ENCODE measurements around the gene PRIM2.
"Not testable (repeated sequence)": the region's sequence is repeated elsewhere in the genome, so short reads cannot be mapped to it uniquely, and the experiment has no call there.

PRIM2 gene

DNA sequence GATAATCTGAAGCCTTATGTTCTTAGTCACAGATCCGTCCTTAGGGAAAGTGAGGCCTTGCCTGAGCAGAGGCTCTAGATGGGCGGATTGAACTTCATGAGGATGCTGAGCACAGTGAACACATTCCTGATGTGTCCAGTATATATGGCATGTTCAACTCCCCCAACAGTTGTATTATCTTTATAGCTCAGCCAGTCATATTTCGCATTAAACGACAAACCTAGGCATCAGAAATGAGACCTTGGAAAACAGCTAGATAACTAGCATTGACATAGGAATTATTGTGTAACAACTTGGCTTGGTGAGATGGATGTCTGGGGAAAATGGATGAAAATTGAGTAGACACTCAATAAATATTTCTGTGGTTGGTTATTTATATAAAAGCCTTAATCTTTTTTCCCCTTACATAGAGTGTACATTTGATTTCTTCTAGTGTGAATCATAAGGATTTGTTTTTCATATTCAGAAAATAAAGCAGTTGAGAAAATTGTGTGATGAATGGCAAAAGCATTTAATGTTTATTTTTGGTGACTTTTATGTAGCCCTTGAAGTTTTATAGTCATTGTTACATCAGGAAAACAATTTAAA is 169.2 kb downstream of the PRIM2 start:
- DNase-seq; intact Hi-C loops (cut with DNase I): not testable (repeated sequence)

DNA sequence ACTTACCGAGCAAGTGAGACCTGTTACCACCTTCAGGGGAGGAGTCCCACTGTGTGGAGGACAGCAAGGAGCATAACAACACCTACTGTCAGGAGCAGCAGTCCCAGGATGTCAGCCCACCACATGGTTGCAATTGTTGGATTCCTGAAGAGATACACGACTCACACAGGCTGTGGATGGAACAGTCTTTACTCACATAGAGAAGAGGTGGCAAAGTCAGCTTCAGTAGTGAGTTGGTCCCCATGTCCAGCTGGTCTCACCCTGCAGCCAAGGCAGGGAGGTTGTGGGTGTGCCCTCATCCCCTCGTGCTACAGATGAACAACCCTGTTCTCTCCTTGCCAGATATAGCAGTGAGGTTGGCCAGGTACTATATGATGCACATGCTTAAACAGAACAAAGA is 171.1 kb downstream of the PRIM2 start:
- intact Hi-C loops (cut with DNase I); DNase-seq: not testable (repeated sequence)

DNA sequence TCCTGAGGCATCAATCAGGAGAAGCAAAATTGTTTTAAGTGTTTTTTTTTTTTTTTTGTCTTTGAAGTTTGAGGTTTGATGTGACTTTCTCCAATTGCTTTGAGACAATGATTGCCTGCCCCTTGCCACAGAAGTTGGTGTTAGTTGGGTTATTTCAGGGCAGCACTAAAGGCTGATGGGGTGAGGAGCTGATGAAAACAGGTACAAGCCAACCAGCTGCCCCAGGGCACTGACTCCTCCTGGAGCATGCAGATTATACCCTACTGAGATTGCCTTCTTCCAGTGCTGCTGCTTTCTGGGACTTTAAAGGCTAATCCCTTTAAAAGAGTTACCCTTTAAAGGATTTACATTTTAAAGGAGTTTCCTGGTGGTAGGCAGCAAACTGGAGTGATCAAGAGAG is 172.5 kb downstream of the PRIM2 start:
- DNase-seq; intact Hi-C loops (cut with DNase I): not testable (repeated sequence)

DNA sequence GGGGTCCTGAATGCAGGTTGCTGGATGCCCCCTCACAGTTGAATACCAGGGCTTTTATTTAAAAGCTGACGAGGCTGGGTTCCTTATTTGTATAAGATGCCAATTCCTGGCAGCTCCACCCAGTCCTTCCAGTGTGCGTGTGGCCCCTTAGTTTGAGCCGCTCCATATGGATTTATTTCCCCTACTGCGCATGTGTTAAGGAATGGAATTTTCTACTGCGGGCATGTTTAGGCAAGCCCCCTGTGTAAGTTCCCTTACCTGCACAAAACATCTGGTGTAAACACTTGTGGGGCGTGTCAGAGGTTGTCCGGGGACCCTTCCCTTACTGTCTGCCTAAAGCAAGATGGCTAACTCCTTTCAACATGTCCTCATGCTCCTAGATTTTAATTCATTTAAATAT is 174.4 kb downstream of the PRIM2 start:
- intact Hi-C loops (cut with DNase I); DNase-seq: not testable (repeated sequence)

DNA sequence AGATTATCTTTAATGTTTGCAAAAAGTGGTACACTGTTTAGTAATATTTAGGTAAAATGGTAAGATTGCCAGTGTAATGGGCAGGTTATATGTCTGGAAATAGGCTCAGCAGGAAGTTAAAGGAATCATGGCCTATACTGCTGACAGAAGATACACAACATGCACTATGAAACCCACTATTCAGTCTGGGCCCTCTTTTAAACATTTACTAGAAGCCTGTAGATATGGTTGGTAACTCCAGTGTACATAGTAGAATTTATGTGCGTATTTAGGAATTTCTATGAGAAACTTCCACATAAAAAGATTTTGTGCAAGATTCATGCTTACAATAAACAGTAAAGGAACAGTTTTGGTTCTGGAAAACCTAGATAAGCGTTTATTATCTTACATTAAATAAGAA is 178.8 kb downstream of the PRIM2 start:
- intact Hi-C loops (cut with DNase I) = not testable (repeated sequence)

DNA sequence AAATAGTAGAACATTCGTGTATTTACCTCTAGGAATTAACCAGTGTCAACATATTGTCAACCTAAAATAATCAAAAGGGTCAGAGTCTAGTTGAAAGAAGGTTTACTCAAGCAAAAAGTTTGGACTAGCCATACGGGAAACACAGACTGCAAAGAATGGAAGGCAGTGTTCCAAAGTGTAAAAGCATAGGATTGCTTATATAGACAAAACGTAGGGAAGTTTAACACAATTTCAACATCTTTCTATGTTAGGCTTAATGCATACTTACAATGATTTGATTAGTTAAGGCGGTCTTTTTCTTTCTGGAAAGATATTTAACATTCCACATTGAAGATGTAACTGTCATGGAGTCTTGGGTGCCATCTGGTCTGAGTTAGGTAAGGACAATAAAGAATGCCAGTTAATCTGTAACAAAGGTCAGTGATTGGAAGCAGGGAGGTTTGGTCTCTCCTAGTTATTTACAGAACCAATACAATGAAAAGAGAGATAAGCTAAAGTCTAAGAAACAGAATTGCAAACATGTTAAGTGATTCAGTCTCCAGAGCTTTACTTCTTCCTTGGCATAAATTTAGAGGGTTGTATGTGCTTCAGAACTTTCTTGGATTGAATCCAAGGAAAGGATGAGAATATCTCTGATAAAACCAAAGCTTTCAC is 183.1 kb downstream of the PRIM2 start:
- intact Hi-C loops (cut with DNase I); DNase-seq: not testable (repeated sequence)

More for the DNA sequence above, 178.8 kb downstream of the PRIM2 start:
- not testable (repeated sequence) for DNase-seq

DNA sequence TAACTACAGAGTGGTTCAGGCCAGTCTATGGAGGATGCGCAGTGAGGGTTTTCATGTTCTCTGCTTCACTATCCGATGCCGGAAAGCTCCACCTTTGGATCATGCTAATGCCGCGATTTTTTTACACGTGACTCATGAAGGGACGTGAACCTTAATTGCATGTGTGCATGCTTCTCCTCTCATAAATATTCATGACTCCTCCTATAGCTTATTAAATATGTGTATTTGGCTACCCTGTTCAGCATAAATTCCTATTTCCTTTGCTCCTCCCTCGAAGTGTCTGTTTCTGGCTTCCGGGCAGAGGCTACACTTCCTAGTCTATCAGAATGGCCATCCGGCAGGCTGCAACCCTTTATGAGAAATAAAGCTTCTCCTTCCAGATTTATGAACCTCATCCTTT is 185.0 kb downstream of the PRIM2 start:
- DNase-seq; intact Hi-C loops (cut with DNase I): not testable (repeated sequence)

DNA sequence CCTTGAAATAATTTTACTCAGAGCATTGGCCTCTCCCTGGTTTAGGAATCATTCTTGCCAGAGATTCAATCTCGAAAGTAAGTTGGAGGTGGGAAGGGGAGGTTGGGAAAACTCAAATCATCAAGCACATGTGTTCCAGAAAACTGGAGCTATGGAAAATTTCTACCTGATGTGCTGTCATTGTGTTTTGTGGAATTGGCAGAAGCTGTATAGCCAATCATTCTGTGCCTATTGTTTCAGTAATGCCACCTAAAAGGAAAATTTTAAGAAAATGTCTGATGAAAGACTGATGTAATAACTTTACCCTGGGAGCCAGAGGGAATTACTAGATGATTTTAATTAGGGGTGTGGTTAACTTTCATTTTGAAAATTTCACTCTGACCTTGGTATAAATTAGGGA is 187.8 kb downstream of the PRIM2 start:
- intact Hi-C loops (cut with DNase I); DNase-seq: not testable (repeated sequence)

DNA sequence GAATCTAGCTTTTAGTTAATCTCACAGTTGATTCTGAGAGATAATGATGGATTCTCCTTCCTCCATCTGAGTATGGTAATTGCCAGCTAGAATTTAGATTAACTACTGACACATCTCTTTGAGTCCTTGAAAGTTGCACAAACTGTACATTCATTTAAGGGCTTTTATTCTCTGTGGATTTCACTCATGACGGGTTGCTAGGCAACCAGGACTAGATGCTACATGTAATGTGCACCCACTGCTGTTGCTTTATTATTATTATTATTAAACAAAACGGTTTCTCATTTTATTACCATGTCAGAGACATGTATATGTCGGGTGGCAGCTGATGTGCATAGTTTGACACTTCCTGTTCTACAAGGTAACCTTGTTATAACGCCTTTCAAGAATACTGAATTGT is 193.0 kb downstream of the PRIM2 start:
- intact Hi-C loops (cut with DNase I); DNase-seq: not testable (repeated sequence)

DNA sequence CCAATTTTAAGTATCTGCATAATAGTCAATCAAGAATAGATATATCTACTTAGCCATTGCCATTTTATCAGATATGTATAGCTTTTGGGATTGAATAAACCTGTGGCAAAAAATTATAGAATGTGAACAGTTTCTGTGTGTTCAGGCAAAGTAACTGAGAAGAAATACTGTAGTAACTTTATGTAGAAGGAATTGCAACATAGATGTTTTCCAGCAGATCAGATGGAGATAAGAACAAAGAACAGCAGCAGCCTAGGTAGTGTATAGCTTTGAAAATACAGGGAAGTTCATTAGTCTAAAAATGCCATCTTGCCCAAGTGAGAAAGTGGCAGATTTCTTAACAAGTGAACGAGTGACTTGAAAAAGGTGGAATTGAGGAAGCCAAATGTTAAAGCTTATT is 197.7 kb downstream of the PRIM2 start:
- intact Hi-C loops (cut with DNase I); DNase-seq: not testable (repeated sequence)

DNA sequence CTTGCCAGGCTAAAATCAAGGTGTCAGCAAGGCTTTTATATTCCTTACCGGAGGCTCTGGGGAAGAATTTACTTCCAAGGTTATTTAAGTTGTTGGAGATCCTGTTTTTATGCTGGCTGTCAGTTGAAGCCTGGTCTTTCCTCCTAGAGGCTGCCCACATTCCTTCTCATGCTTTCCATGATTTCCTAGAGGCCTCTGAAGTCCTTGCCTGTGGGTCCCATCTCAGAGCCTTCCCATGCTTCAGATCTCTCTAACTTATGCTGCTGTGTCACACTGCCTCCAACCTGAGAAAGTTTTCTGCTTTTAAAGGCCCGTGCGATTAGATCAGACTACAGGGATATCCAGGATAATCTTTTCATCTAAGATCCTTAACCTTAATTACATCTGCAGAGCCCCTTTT is 198.4 kb downstream of the PRIM2 start:
- DNase-seq; intact Hi-C loops (cut with DNase I): not testable (repeated sequence)

DNA sequence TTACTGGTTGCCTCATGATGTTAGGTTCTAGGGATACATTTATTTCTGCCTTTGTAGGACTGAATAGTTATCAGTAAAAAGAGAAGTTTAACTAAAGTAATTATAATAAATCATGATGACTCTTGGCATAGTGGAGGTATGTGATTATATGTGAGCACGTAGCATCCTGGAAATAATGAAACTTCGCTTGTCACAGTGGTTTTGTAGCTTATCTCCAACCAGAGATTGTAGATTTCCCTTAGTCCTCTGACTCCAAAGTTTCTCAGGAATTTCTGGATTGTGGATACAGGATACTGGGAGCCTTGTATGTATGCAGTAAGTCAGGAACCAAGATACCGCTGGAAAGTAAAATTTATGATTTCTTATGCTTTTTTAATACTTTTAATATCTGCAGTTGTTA is 199.3 kb downstream of the PRIM2 start:
- intact Hi-C loops (cut with DNase I); DNase-seq: not testable (repeated sequence)

DNA sequence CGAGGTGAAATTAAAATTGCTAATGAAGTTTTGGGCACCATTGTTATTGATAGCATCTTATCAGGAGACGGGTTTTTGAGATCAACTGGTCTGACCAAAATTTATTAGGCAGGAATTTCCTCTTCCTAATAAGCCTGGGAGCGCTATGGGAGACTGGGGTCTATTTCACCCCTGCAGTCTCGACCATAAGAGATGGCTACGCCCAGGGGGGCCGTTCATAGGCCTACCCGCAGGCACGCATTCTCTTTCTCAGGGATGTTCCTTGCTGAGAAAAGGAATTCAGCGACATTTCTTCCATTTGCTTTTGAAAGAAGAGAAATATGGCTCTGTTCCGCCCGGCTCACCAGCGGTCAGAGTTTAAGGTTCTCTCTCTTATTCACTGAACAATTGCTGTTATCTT is 201.8 kb downstream of the PRIM2 start:
- intact Hi-C loops (cut with DNase I) = not testable (repeated sequence)

DNA sequence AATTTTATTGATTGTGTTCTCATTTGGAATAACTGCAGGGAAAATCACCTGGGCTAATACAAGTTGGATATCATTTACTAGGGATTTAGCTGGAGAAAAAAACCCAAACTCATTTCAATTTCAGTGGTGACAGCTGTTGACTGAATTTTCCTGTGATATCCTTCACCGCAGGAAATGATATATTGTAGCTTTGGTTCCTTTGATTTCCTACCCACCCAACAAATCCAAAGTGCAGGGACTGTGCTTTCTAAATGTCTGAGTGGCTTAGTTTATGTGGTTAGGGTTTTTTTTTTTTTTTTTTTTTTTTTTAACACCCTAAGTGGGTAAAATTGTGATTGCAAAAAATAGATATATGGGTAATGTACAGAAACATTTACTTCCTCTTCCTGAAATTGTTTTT is 203.7 kb downstream of the PRIM2 start:
- intact Hi-C loops (cut with DNase I); DNase-seq: not testable (repeated sequence)

More for the DNA sequence above, 201.8 kb downstream of the PRIM2 start:
- peak in 1 of 10 donors; percentile 57 for DNase-seq

DNA sequence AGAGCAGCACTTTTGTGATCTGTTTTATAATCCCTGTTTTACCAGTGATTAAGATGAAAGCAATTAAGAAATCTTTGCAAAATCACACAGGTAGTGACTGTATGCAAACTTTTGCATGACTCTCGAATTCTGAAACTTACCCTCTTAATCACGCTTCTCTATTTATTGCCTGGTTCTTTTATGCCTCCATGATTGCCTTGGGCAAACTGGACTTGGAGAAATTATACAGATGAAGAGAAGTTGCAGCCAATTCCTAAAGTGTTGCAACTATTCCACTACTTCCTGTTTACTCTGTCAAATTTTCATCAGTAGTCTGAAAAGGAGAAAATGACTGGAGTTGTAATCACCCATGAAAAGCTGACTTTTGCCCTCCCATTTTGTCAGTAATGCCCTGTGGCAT is 205.8 kb downstream of the PRIM2 start:
- DNase-seq; intact Hi-C loops (cut with DNase I): not testable (repeated sequence)

DNA sequence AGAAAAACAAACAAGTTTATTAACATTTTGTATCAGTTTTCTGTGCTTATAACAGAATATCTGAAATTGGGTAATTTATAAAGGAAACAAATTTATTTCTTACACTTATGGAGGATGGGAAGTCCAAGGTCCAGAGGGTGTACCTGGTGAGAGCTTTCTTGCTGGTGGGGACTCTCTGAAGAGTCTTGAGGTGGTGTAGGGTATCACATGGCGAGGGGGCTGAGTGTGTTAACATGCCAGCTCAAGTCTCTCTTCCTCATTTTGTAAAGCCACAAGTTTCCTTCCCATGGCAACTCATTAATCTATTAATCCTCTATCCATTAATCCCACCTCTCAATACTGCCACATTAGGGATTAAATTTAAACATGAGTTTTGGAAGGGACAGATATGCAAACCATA is 212.3 kb downstream of the PRIM2 start:
- intact Hi-C loops (cut with DNase I); DNase-seq: not testable (repeated sequence)

DNA sequence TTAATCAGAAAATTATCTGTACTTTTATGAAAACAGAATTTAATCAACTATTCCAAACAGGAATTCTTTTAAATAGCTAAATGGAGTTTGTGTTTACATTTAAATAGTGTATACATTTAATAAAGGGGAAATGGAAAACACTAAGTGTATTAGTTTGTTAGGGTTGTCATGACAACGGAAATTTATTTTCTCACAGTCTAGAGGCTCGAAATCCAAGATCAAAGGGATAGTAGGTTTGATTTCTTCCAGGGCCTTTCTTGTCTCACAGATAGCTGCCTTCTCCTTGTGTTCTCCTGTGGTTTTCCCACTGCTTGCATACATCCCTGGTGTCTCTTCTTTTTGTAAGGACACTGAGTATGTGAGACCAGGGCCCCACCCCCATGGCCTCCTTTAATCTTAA is 215.2 kb downstream of the PRIM2 start:
- intact Hi-C loops (cut with DNase I); DNase-seq: not testable (repeated sequence)

DNA sequence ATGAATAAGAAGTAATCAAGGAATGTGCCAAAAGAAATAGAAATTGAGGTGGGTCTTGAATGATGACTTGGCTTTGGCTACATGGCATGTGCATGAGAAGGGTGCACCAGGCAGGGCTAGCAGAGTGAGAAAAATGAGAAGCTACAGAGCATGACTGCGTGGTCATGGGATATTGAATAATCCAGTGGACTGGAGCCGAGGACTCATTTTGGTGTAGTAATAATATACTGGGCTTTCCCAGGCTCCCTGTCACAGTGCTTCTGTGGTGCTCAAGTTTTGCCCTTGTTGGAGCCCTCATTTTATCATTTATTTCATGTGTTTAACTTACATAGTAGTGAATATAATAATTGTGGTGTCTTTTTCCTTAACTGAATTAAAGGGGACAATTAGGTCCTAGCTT is 217.7 kb downstream of the PRIM2 start:
- DNase-seq; intact Hi-C loops (cut with DNase I): not testable (repeated sequence)

DNA sequence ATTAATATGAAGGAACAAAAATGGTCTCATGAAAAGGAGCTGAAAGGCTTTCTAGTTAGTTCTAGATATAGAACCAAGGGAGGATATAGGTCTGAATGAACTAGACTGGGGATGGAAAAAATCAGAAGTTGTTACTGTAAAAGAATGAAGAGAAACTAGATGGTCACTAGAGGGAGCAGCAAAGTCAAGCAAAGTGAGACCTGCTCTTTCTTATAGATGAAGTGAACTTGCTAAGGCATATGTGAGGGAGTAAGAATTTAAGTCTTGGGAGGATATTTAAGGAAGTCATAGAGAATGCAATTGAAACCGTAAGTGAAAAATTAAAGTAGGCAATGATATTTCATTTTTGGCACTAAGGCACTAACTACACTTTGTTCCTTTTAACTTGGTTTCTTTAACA is 218.6 kb downstream of the PRIM2 start:
- intact Hi-C loops (cut with DNase I); DNase-seq: not testable (repeated sequence)

DNA sequence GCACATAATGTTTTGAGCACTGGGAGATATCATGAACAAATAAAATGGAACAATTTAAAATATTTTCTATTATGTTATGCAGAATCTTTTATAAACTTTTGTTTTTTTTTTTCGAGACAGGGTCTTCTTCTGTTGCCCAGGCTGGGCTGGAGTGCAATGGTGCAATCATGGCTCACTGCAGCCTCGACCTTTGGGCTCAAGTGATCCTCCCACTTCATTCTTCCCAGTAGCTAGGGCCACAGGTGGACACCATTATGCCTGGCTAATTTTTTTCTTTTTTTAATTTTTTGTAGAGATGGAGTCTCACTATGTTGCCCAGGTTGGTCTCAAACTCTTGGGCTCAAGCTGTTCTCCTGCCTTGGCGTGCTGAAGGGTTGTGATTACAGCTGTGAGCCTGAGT is 220.5 kb downstream of the PRIM2 start:
- DNase-seq; intact Hi-C loops (cut with DNase I): not testable (repeated sequence)

DNA sequence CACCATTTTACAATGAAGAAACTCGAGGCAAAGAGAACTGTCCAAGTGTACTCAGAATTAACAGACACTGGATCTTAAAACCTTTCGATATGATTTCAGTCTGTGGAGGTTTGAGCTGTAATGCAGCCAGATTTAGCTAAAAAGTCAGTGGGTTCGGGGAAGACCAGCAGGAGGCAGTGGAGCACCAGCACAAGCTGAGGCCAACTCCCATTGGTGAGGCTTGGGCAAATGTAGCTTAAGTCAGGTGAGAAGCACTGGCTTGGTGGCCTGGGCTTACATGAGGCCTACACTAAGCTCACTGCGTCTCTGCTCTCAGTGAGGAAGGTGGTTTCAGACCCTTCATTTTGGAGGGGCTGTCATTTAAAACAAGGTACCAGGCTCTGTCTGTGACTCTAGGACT is 234.5 kb downstream of the PRIM2 start:
- intact Hi-C loops (cut with DNase I); DNase-seq: not testable (repeated sequence)

DNA sequence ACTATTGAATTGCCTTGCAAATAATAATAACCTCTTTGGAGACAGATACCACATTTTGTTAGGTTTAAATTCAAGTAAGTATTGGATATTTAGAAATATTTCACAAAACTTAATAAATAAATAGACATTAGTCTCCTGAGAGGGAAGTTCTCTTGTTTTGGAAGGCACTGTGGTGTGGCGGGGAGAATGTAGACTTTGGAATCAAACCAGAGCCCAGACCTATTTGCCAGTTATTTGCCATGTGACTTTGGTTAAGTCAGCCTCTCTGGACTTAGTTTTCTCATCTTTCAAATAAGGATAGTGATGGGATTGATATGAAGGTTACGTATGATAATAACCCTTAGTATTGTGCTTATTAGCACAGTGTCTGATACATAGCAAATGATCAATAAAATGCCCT is 240.4 kb downstream of the PRIM2 start:
- intact Hi-C loops (cut with DNase I); DNase-seq: not testable (repeated sequence)
